ENCODE data around the gene CNOT2.

DNA sequence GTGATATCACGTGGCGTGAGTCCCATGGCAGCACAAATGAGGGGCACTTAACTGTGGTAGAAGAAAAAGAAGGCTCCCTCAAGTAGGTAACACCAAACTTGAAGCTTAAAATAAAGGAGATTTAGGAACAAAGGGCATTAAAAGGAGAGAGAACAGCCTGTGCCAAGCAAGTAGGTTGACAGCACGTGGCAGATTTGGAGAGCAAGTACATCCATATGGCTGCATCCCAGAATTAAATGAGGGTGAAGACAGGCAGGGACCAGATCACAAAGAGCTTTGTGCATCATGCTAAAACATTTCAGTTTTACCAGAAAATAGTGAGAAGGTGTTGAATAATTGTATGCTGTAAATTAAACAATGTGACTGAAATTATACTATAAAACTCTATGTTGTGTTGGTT lies 155.6 kb downstream of the CNOT2 start:
- TF ChIP-seq EZH2 (IDR thresholded peaks at IDR 0.05; ENCODE audit: borderline replicate concordance, insufficient read depth, low read depth, low read length, poor library complexity, severe bottlenecking) (no peak), CTCF (IDR thresholded peaks at IDR 0.05) (no peak)

Measured in B cell (primary cell).